HCT116 (cell line): ENCODE data around the gene FAXDC2. TPM values are rescaled to one million over a fixed set of nuclear protein-coding genes. Genes with fewer than 3 reads are reported as not detected.

Source experiments
- ATAC-seq: fragments of 200-7000 bp; cut with Tn5 transposase; 2 replicates; pipeline ENCODE4 v1.9.1; 2020; ENCODE audit warnings: mild to moderate bottlenecking, moderate library complexity
- BruUV-seq: library from RNA; stranded (reverse); fragments of 400-500 nt; replicated peaks from 2 replicates; lab custom pipeline; 2021; lab: Mats Ljungman, UMichigan
- CTCF ChIA-PET: fragments of 300-600 bp; sonication (Branson Sonifier 250); formaldehyde crosslinking; loops from one replicate; lab custom pipeline; 2021; ENCODE audit warnings: antibody characterized with exemption; lab: Charles Lee
- POLR2A ChIA-PET: fragments of 300-600, 350-600 bp; sonication (Branson Sonifier 250); formaldehyde crosslinking; loops from one replicate; lab custom pipeline; 2021; ENCODE audit warnings: antibody characterized with exemption; lab: Charles Lee
- RAD21 ChIA-PET, 2 experiments: fragments of 300-600 bp; sonication (Branson Sonifier 250); formaldehyde crosslinking; loops; one replicate each; lab custom pipeline; 2023; ENCODE audit warnings: low total read pairs in 2 of 2; ENCODE audit not compliant: uncharacterized antibody in 2 of 2, unreplicated experiment in 2 of 2, low non-redundant PET in 1 of 2; lab: Charles Lee
- DNase-seq: peaks from one replicate; pipeline ENCODE4 v3.0.0-alpha.2; 2010; ENCODE audit warnings: low read depth, low spot score
- H2AFZ ChIP-seq: fragments of 200-600 bp; shearing (Covaris generic), sonication (generic); 2 replicates; pipeline ENCODE4 v1.6.1; 2017; ENCODE audit warnings: low read depth, mixed run types, mixed read lengths, antibody characterized with exemption, low read length; ENCODE audit not compliant: poor library complexity, severe bottlenecking
- H3K27ac ChIP-seq: 2 replicates; pipeline ENCODE4 v1.5.1; 2012; ENCODE audit warnings: low read depth, low read length
- H3K27me3 ChIP-seq: fragments of 200-600 bp; sonication (generic); 2 replicates; pipeline ENCODE4 v1.6.1; 2016; ENCODE audit warnings: mixed run types, low read length, mixed read lengths; ENCODE audit not compliant: insufficient read depth
- H3K36me3 ChIP-seq, 2 experiments: fragments of 200-500 bp in 1 of 2; fragments of 200-600 bp in 1 of 2; sonication (Bioruptor generic) in 1 of 2; sonication (generic) in 1 of 2; 2 replicates each; pipeline versions ENCODE4 v1.5.1 to v1.6.1; 2014 to 2016; ENCODE audit warnings: low read length in 2 of 2, inconsistent platforms in 1 of 2, mixed read lengths in 1 of 2, mixed run types in 1 of 2; ENCODE audit not compliant: insufficient read depth in 2 of 2, control insufficient read depth in 1 of 2
- H3K4me1 ChIP-seq, 2 experiments: fragments of 200-600 bp in 1 of 2; sonication (generic) in 1 of 2; 2 replicates each; pipeline versions ENCODE4 v1.5.1 to v1.6.1; 2012 to 2017; ENCODE audit warnings: low read length in 2 of 2, inconsistent platforms in 1 of 2, mild to moderate bottlenecking in 1 of 2, mixed read lengths in 1 of 2, mixed run types in 1 of 2, moderate library complexity in 1 of 2; ENCODE audit not compliant: insufficient read depth in 2 of 2, control insufficient read depth in 1 of 2
- H3K4me2 ChIP-seq: fragments of 200-600 bp; sonication (generic); 2 replicates; pipeline ENCODE4 v1.6.1; 2017; ENCODE audit warnings: mixed run types, low read length, mixed read lengths
- H3K4me3 ChIP-seq, 2 experiments: fragments of 200-600 bp in 1 of 2; sonication (generic) in 1 of 2; replicated peaks in 1 of 2; 2 replicates each; pipeline ENCODE4 v1.5.1; 2011 to 2016; ENCODE audit warnings: low read length in 2 of 2, control low read depth in 1 of 2, low read depth in 1 of 2, mild to moderate bottlenecking in 1 of 2, mixed read lengths in 1 of 2, mixed run types in 1 of 2
- H3K79me2 ChIP-seq: fragments of 200-600 bp; sonication (generic); 2 replicates; pipeline ENCODE4 v1.6.1; 2017; ENCODE audit warnings: mild to moderate bottlenecking, mixed run types, low read length, moderate library complexity, mixed read lengths; ENCODE audit not compliant: insufficient read depth
- H3K9ac ChIP-seq: fragments of 200-600 bp; sonication (generic); 2 replicates; pipeline ENCODE4 v1.6.1; 2016; ENCODE audit warnings: low read length, mixed read lengths
- H3K9me2 ChIP-seq: fragments of 200-600 bp; sonication (generic), shearing (Covaris generic); 2 replicates; pipeline ENCODE4 v1.6.1; 2017; ENCODE audit warnings: mixed run types, mild to moderate bottlenecking, moderate library complexity; ENCODE audit not compliant: insufficient read depth
- H3K9me3 ChIP-seq, 2 experiments: fragments of 200-500 bp in 1 of 2; fragments of 200-600 bp in 1 of 2; sonication (Bioruptor generic) in 1 of 2; sonication (generic) in 1 of 2; 2 replicates each; pipeline ENCODE4 v1.6.1; 2014 to 2017; ENCODE audit warnings: low read length in 2 of 2, mixed read lengths in 2 of 2, inconsistent platforms in 1 of 2, low read depth in 1 of 2, mild to moderate bottlenecking in 1 of 2, mixed run types in 1 of 2, moderate library complexity in 1 of 2; ENCODE audit not compliant: control insufficient read depth in 1 of 2, insufficient read depth in 1 of 2
- H4K20me1 ChIP-seq: fragments of 200-600 bp; sonication (generic), shearing (Covaris generic); 2 replicates; pipeline ENCODE4 v1.6.1; 2017; ENCODE audit warnings: mixed run types, mild to moderate bottlenecking, moderate library complexity; ENCODE audit not compliant: insufficient read depth
- CBX3 ChIP-seq: IDR thresholded peaks from 2 replicates; pipeline ENCODE4 v1.6.1; 2012; ENCODE audit warnings: low read depth
- CEBPB ChIP-seq: IDR thresholded peaks from 2 replicates; pipeline ENCODE4 v1.6.1; 2012; ENCODE audit warnings: low read depth
- ELF1 ChIP-seq: IDR thresholded peaks from 2 replicates; pipeline ENCODE4 v1.6.1; 2012; ENCODE audit warnings: low read depth, borderline replicate concordance
- EZH2 ChIP-seq: fragments of 200-600 bp; sonication (generic); IDR thresholded peaks from 2 replicates; pipeline ENCODE4 v1.6.1; 2017; ENCODE audit warnings: antibody characterized with exemption, mixed run types
- FOSL1 ChIP-seq: IDR thresholded peaks from 2 replicates; pipeline ENCODE4 v1.6.1; 2012; ENCODE audit warnings: low read depth
- MAX ChIP-seq: IDR thresholded peaks from 2 replicates; pipeline ENCODE4 v1.6.1; 2012
- RAD21 ChIP-seq: IDR thresholded peaks from 2 replicates; pipeline ENCODE4 v1.6.1; 2012; ENCODE audit warnings: low read depth, mild to moderate bottlenecking
- REST ChIP-seq: IDR thresholded peaks from 2 replicates; pipeline ENCODE4 v1.6.1; 2012; ENCODE audit warnings: low read depth
- SIN3A ChIP-seq: IDR thresholded peaks from 2 replicates; pipeline ENCODE4 v1.6.1; 2012; ENCODE audit warnings: low read depth
- TCF7L2 ChIP-seq: IDR thresholded peaks from 2 replicates; pipeline ENCODE4 v1.7.0; 2011; ENCODE audit warnings: borderline replicate concordance, inconsistent platforms; ENCODE audit not compliant: insufficient read depth, insufficient read length; ENCODE audit errors: extremely low read depth
- ZFX ChIP-seq: fragments of 450-650 bp; IDR thresholded peaks from 2 replicates; pipeline ENCODE4 v1.6.1; 2017
- intact Hi-C: fragments of 100-400 bp; cut with micrococcal nuclease; formaldehyde crosslinking; loops from 2 replicates; pipeline ENCODE4 v1.10.0; 2022
- total RNA-seq: library from RNA; stranded (reverse); gene quantifications from one replicate; pipeline ENCODE4 v1.2.1, GENCODE V29; 2021; ENCODE audit not compliant: unreplicated experiment
- TF ChIP-seq, protein P1 (sequence below): IDR thresholded peaks from 2 replicates; pipeline ENCODE4 v1.6.1; 2012

The FAXDC2 gene
- total RNA-seq, 1 experiment from 2014 or later, result 0.22 TPM

GRCh38 chr5:154816891-154817492 lies 33.4 kb downstream of the FAXDC2 start (continued):
- TF ChIP-seq REST, result no peak

- no peaks in the 10 kb centered on the region for H3K4me1 ChIP-seq
- no peak for ATAC-seq
- TF ChIP-seq CBX3 (no peak), ELF1 (no peak), MAX (no peak), ZFX (no peak), RAD21 (no peak), CEBPB (no peak), REST (no peak), FOSL1 (no peak), TCF7L2 (no peak), SIN3A (no peak), EZH2 (no peak)
- TF ChIP-seq, protein P1, sequence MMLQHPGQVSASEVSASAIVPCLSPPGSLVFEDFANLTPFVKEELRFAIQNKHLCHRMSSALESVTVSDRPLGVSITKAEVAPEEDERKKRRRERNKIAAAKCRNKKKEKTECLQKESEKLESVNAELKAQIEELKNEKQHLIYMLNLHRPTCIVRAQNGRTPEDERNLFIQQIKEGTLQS, result no peak
- ChIA-PET CTCF (no interaction called here), POLR2A (no interaction called here), RAD21 (no interaction called here)
- H3K9me3 ChIP-seq, result no peaks in the 10 kb centered on the region
- peaks cover 37 to 65% of the 10 kb centered on the region in 2 experiments for H3K36me3 ChIP-seq
- no peak overlapping the region for H3K4me3 ChIP-seq
- no peak overlapping the region for H3K9ac ChIP-seq
- peaks cover 3% of the 10 kb centered on the region; the same call in 1 of the 2 replicates for H4K20me1 ChIP-seq
- H3K27me3 ChIP-seq, result no peaks in the 10 kb centered on the region
- intact Hi-C loops, result no loop called here
- peaks cover 15% of the 10 kb centered on the region; the same call in 1 of the 2 replicates for H3K79me2 ChIP-seq
- H3K9me2 ChIP-seq, result no peaks in the 10 kb centered on the region
- H2AFZ ChIP-seq, result no peak overlapping the region
- H3K27ac ChIP-seq, result no peak overlapping the region
- H3K4me2 ChIP-seq, result no peak overlapping the region
- no peak for DNase-seq
- BruUV-seq, result no TSS peak
These were observed 34.6 kb downstream of the FAXDC2 start for GRCh38 chr5:154815684-154816247.
